Measurements from ENCODE around the gene HOXA11.

- TF ChIP-seq PATZ1 (CRISPR knock-in tag; IDR thresholded peaks at IDR 0.05; ENCODE audit: borderline replicate concordance) = no peak
- TF ChIP-seq ESRRG (CRISPR knock-in tag; IDR thresholded peaks at IDR 0.05) = no peak
- TF ChIP-seq ZNF8 (CRISPR knock-in tag; IDR thresholded peaks at IDR 0.05) = no peak
- TF ChIP-seq ARNTL (CRISPR knock-in tag; IDR thresholded peaks at IDR 0.05; ENCODE audit: borderline replicate concordance, low read depth) = no peak
- TF ChIP-seq TCF4 (CRISPR knock-in tag; IDR thresholded peaks at IDR 0.05; ENCODE audit: borderline replicate concordance) = no peak
- no peak for TF ChIP-seq CREB5 (CRISPR knock-in tag; IDR thresholded peaks at IDR 0.05; ENCODE audit: low read depth)
- TF ChIP-seq TSHZ2 (CRISPR knock-in tag; IDR thresholded peaks at IDR 0.05) = no peak
These were observed 29.1 kb downstream of the HOXA11 start for GRCh38 chr7:27155816-27156507.

Measured in SK-N-SH treated with all-trans-retinoic acid at 6 μM for 48 hours (cell line).